NAMALWA (cell line): ENCODE results near the gene SLC22A7.

Source experiments
- DNase-seq: peaks from one replicate; pipeline ENCODE4 v3.0.0-alpha.2; 2015; ENCODE audit warnings: low spot score

Gene SLC22A7

DNA sequence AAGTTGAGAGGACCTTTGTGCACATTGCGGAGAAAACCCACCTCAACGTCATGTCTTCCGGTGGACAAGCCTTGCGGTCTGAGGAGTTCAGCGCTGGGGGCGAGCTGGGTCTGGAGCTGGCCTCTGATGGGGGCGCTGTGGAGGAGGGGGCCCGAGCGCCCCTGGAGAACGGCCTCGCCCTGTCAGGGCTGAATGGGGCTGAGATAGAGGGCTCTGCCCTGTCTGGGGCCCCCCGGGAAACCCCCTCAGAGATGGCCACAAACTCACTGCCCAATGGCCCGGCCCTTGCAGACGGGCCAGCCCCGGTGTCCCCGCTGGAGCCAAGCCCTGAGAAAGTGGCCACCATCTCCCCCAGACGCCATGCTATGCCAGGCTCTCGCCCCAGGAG is 14.6 kb upstream of the SLC22A7 start:
- DNase-seq = no peak

DNA sequence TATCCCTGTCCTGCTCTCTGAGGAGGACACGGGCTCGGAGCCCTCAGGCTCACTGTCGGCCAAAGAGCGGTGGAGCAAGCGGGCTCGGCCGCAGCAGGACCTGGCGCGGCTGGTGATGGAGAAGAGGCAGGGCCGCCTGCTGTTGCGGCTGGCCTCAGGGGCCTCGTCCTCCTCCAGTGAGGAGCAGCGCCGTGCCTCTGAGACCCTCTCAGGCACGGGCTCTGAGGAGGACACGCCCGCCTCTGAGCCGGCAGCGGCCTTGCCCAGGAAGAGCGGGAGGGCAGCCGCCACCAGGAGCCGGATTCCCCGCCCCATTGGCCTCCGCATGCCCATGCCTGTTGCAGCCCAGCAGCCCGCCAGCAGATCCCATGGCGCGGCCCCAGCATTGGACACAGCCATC is 14.2 kb upstream of the SLC22A7 start:
- DNase-seq = no peak

DNA sequence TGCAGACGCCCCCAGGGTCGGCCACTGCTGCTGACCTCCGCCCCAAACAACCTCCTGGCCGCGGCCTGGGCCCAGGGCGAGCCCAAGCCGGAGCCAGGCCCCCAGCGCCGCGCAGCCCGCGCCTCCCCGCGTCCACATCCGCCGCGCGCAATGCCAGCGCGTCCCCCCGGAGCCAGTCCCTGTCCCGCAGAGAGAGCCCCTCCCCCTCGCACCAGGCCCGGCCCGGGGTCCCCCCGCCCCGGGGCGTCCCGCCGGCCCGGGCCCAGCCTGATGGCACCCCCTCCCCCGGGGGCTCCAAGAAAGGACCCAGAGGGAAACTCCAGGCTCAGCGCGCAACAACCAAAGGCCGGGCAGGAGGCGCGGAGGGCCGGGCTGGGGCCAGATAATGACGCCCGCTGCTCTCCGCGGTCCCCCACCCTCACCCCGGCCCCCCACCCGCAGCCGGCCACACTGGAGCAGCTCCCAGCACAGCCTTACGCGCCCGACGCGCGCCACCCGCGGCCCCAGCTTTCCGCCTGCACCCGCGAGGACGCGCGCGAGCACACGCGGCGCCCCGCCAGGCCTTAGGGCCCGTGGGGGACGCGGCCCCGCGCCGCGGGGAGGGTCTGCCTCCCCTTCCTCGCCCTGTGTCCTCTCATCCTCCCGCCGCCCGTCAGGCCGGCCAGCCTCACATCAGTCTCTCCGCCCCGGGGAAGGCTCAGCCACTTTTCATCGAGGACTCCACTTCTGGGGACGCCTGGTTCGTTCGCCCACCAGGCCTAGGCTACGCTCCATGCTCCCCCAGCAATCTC is 12.9 kb upstream of the SLC22A7 start:
- DNase-seq = no peak

DNA sequence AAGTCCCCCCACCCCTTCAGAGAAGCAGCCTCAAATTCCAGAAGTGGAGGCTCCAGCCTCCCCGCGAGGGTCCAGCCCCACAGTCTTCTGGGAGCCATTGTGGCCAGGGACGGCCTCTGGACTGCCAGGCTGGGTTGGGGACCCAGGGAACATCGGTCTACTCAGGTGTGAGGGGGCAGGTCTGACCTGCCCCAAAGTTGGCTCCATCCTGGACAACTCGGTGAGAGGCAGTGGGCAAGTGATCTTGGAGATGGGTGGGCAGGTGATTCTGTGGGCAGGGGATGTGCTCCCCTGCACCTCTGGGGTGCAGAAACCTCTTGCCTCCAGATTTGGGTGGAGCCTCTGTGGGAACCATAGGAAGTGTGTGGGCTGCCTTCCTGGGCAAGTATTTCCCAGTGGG is 12.2 kb upstream of the SLC22A7 start:
- no peak for DNase-seq

GRCh38 chr6:43286456-43286979 is 11.5 kb upstream of the SLC22A7 start:
- DNase-seq = no peak

- no peak for DNase-seq
These were observed 10.9 kb upstream of the SLC22A7 start for GRCh38 chr6:43286980-43287716.

GRCh38 chr6:43287717-43288679 is 10.1 kb upstream of the SLC22A7 start:
- no peak for DNase-seq

DNA sequence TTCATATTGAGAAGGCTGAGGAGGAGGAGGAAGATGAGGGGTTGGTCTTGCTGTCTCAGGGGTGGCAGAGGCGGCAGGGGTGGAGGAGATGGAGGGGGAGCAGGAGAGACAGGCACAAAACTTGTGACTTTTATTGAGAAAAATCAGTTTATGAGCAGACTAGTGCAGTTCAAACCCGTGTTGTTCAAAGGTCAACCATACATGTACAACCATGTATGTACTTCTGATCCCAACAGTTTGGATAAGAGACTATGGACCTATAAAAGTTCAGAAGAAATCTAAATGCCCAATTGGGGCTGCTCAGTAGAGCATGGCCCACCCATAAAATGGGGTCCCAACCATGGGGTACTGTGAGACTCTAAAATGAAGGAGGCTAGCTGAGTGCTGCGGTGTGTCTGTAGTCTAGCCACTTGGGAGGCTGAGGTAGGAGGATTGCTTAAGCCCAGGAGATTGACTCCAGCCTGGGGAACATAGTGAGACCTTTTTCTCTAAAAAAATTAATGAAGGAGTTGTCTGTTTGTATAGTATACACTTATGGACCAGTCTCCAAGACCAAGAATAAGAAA is 7.6 kb upstream of the SLC22A7 start:
- no peak for DNase-seq

- DNase-seq = no peak
These were observed 7.1 kb upstream of the SLC22A7 start for GRCh38 chr6:43290905-43291355.

- no peak for DNase-seq
These were observed 6.4 kb upstream of the SLC22A7 start for GRCh38 chr6:43291708-43292107.

- DNase-seq = no peak
These were observed 5.7 kb upstream of the SLC22A7 start for GRCh38 chr6:43292341-43292740.

DNA sequence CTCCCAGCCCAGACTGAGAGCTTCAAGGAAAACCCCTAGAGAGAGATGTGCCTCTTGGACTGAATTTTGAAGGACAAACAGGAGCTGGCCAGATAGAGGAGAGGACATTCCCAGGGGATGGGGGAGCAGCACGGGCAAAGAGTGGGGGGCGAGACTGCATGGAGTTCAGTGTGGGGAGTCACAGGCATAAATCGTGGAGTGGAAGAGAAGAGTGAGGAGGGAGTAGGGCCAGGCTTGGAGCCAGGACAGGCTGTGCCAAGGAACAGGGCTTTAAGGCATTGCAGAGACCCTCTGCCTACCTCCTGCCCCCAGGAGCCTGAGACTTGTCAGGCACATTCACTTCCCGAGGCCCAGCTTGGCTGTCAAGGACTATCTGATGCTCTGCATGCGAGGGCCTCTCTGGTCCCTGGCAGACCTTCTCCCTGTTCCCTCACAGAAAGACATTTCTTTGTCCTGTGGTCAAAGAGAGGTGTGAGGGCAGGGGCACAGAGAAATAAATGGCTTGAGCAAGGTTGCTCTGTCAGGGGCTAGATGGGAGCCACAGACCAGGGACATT is 5.2 kb upstream of the SLC22A7 start:
- no peak for DNase-seq

- DNase-seq = no peak
These were observed 4.4 kb upstream of the SLC22A7 start for GRCh38 chr6:43293698-43294097.

GRCh38 chr6:43294536-43294935 is 3.5 kb upstream of the SLC22A7 start:
- no peak for DNase-seq

DNA sequence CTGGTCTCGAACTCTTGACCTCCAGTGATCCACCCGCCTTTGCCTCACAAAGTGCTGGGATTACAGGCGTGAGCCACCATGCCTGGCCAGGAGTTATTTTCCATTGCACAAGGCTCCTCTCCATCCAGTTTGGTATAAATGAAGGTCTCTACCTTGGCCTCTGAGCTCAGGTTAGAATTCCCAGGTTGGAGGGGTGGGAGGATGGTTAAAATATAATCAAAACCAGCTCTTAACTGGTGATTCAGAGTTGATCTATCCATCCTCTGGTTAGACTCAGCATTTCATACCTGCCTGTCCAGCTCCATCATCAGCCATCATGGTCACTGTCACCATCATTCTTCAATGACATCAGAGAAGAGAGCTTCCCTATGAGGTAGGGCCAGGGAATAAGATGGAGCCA is 2.6 kb upstream of the SLC22A7 start:
- DNase-seq = no peak

GRCh38 chr6:43296780-43297497 is 1.1 kb upstream of the SLC22A7 start:
- no peak for DNase-seq

- no peak for DNase-seq
These were observed 691 bp downstream of the SLC22A7 start for GRCh38 chr6:43298565-43299337.

- no peak for DNase-seq
These were observed 1.6 kb downstream of the SLC22A7 start for GRCh38 chr6:43299338-43300293.
